ENCODE results near the gene SPPL2A.
A peak's percentile ranks its signal among the peaks of the same experiment; 100 is the strongest.

SPPL2A gene

DNA sequence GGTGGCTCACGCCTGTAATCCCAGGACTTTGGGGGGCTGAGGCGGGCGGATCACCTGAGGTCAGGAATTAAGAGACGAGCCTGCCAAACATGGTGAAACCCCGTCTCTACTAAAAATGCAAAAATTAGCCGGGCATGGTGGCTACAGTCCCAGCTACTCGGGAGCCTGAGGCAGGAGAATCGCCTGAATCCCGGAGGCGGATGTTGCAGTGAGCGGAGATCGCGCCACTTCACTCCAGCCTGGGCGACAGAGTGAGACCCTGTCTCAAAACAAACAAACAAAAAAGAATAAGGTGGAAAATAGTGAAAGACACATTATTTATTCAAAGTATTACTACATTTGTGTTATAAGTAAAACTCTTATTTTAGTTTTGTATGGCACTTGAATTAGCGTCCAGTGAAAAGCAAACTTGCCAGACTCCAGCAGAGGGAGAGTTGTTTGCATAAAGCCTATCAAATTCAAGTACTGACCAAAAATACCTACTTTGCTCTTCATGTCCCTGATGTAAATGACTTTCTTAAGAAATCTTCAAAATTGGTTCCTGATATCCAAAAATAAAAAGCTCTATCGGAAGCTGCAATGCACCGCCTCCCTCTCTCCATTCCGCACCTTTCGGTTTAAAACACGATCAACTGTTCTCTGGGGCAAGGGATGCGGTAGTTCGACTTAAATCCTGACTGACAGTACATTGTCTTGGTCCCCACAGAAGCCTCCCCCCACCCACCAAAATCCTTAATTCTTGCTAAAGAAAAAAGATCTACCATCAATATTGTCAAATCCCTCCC is 80.1 kb downstream of the SPPL2A start:
- Histone ChIP-seq H3K4me3 (ENCODE audit: low read length) (peak overlapping the region; percentile 100), H3K27ac (ENCODE audit: low read length) (peak overlapping the region; percentile 63), H3K36me3 (ENCODE audit: insufficient read depth, low read depth, low read length) (peaks cover 15% of the 10 kb centered on the region), H3K9ac (ENCODE audit: low read depth, low read length) (peak overlapping the region; percentile 99), H3K9me3 (ENCODE audit: insufficient read depth, low read depth, low read length) (no peaks in the 10 kb centered on the region), H3K4me1 (ENCODE audit: insufficient read depth, low read length) (peaks cover 2% of the 10 kb centered on the region; the same call in 1 of the 2 replicates), H3K27me3 (ENCODE audit: insufficient read depth, low read length) (no peaks in the 10 kb centered on the region)

DNA sequence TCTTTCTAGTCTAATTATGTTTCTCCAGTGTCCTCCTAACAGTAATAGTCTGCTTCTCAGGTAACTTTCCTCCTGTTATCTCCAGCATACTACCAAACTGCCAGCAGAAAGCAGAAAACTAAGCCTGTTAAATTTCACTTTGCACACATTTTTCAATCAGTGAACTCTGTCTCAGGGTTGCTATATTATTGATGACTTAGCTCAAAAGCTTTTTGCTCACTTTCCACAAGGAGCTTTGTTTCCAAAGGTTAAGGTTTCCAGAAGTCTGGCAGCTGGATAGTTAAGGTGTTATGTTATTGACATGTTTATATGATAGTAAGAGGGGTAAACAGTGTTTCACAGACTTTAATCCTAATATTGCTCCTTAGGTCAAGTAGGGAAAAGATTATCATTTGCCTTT is 84.0 kb downstream of the SPPL2A start:
- Histone ChIP-seq H3K9me3 (ENCODE audit: insufficient read depth, low read depth, low read length) (no peaks in the 10 kb centered on the region), H3K9ac (ENCODE audit: low read depth, low read length) (no peak overlapping the region), H3K36me3 (ENCODE audit: insufficient read depth, low read depth, low read length) (peaks cover 15% of the 10 kb centered on the region), H3K27me3 (ENCODE audit: insufficient read depth, low read length) (no peaks in the 10 kb centered on the region), H3K4me1 (ENCODE audit: insufficient read depth, low read length) (no peaks in the 10 kb centered on the region), H3K4me3 (ENCODE audit: low read length) (no peak overlapping the region), H3K27ac (ENCODE audit: low read length) (no peak overlapping the region)

DNA sequence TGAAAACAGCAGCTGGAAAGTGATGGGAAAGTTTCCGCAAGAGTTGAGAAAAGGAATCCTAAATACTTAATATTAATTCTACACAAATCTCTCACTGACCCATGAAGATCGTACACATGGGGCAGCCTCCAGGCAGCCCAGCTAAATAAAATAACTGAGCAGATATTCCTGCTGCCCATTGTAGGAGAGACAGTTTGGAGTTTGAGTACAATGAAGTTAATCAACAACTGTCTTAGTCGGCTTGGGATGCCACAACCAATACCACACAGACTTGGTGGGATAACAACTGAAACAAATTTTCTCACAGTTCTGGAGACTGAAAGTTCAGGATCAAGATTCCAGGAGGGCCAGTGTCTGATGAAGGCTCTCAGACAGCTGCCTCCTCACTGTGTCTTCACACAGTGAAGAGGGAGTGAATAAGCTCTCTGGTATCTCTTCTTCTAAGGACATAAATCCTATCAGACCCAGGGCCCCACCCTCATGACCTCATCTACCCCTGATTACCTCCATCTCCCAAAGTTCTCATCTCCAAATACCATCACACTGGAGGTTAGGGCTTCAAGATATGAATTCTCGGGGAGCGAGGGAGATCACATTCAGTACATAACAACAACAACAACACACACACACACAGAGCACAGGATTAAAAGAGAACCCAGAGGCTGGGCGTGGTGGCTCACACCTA is 88.6 kb downstream of the SPPL2A start:
- H3K4me3 ChIP-seq (ENCODE audit: low read length): no peak overlapping the region
- H3K4me1 ChIP-seq (ENCODE audit: insufficient read depth, low read length): no peaks in the 10 kb centered on the region
- H3K9me3 ChIP-seq (ENCODE audit: insufficient read depth, low read depth, low read length): no peaks in the 10 kb centered on the region
- no peaks in the 10 kb centered on the region for H3K27me3 ChIP-seq (ENCODE audit: insufficient read depth, low read length)
- no peak overlapping the region for H3K27ac ChIP-seq (ENCODE audit: low read length)
- no peak overlapping the region for H3K9ac ChIP-seq (ENCODE audit: low read depth, low read length)
- peaks cover 9% of the 10 kb centered on the region; the same call in 1 of the 2 replicates for H3K36me3 ChIP-seq (ENCODE audit: insufficient read depth, low read depth, low read length)

DNA sequence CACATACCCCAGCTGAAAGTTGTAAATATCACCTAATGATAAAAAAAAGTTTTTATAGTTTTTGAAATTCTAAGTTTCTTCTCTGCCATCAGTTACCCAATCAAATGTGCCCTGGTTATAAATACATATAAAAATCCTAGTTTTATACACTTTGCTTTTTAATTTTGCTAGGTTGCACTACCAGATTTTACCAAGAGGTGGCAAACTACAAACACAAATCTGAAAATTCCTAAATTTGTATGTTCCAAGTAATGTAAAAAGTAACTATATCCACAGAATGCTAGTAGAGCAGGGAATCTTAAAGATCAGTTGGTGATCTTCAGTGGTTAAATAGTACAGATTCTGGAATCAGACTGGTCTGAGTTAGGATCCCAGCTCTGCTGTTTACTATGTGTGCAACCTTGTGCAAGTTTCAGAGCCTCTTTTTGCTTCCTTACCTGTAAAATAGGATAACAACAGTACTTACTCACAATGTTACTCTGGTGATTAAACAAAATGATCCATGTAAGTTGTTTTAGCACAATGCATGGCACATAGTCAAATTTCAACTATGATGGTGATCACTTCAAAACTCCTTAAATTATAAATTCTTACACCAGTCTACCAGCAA is 89.9 kb downstream of the SPPL2A start:
- Histone ChIP-seq H3K9ac (ENCODE audit: low read depth, low read length) (no peak overlapping the region), H3K36me3 (ENCODE audit: insufficient read depth, low read depth, low read length) (peaks cover 9% of the 10 kb centered on the region; the same call in 1 of the 2 replicates), H3K27ac (ENCODE audit: low read length) (no peak overlapping the region), H3K27me3 (ENCODE audit: insufficient read depth, low read length) (no peaks in the 10 kb centered on the region), H3K4me3 (ENCODE audit: low read length) (no peak overlapping the region), H3K4me1 (ENCODE audit: insufficient read depth, low read length) (no peaks in the 10 kb centered on the region), H3K9me3 (ENCODE audit: insufficient read depth, low read depth, low read length) (no peaks in the 10 kb centered on the region)

DNA sequence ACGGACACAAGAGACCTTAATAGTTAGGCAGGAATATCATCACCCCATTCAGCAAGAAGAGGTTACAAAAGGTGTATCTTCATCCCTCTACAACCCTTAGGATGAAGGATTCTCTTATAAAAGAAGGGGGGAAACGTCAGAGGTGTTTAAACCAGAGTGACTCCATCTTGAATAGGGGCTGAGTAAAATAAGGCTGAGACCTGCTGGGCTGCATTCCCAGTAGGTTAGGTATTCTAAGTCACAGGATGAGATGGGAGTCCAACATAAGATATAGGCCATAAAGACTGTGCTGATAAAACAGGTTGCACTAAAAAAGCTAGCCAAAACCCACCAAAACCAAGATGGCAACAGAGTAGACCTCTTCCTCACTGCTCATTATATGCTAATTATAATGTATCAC is 95.4 kb downstream of the SPPL2A start:
- Histone ChIP-seq H3K9ac (ENCODE audit: low read depth, low read length) (no peak overlapping the region), H3K4me1 (ENCODE audit: insufficient read depth, low read length) (no peaks in the 10 kb centered on the region), H3K27me3 (ENCODE audit: insufficient read depth, low read length) (no peaks in the 10 kb centered on the region), H3K27ac (ENCODE audit: low read length) (no peak overlapping the region), H3K4me3 (ENCODE audit: low read length) (no peak overlapping the region), H3K36me3 (ENCODE audit: insufficient read depth, low read depth, low read length) (peaks cover 21% of the 10 kb centered on the region), H3K9me3 (ENCODE audit: insufficient read depth, low read depth, low read length) (peaks cover 5% of the 10 kb centered on the region; the same call in 1 of the 2 replicates)

DNA sequence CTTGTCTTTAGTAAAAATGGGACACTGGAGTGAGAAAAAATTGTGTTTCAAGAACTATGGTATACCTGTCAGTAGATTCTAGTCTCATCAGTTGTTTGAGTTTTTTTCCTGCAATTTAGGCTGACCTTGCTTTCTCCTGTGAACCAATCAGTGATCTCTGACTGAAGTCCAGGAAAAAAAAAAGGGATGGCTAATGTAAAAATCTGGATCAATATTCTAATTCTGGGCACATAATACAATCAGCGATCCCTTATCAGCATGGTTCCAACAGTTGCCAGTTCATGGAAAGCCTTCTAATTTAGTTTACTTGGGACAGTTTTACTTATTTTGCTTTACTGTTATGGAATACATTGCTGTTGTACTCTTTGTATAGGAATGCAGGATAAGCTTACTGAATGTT is 95.9 kb downstream of the SPPL2A start:
- H3K27ac ChIP-seq (ENCODE audit: low read length): no peak overlapping the region
- H3K4me3 ChIP-seq (ENCODE audit: low read length): no peak overlapping the region
- H3K27me3 ChIP-seq (ENCODE audit: insufficient read depth, low read length): no peaks in the 10 kb centered on the region
- H3K9ac ChIP-seq (ENCODE audit: low read depth, low read length): no peak overlapping the region
- no peaks in the 10 kb centered on the region for H3K4me1 ChIP-seq (ENCODE audit: insufficient read depth, low read length)
- peaks cover 21% of the 10 kb centered on the region for H3K36me3 ChIP-seq (ENCODE audit: insufficient read depth, low read depth, low read length)
- peaks cover 5% of the 10 kb centered on the region; the same call in 1 of the 2 replicates for H3K9me3 ChIP-seq (ENCODE audit: insufficient read depth, low read depth, low read length)

DNA sequence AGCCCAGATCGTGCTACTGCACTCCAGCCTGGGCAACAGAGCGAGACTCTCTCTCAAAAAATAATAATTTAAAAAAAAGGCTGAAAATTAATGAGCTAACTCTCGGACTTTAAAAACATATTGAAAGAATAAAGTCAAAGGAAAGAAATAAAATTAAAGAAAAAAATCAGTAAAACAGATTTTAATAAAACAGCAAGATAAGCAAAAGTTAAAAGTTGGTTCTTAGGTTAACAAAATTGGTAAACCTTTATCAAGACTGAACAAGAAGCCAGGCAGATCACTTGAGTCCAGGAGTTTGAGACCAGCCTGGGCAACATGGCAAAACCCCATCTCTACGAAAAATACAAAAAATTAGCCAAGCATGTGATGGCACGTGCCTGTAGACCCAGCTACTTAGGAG is 99.6 kb downstream of the SPPL2A start:
- H3K4me3 ChIP-seq (ENCODE audit: low read length): no peak overlapping the region
- H3K27ac ChIP-seq (ENCODE audit: low read length): no peak overlapping the region
- H3K36me3 ChIP-seq (ENCODE audit: insufficient read depth, low read depth, low read length): peaks cover 27% of the 10 kb centered on the region
- no peaks in the 10 kb centered on the region for H3K27me3 ChIP-seq (ENCODE audit: insufficient read depth, low read length)
- peaks cover 5% of the 10 kb centered on the region; the same call in 1 of the 2 replicates for H3K9me3 ChIP-seq (ENCODE audit: insufficient read depth, low read depth, low read length)
- no peaks in the 10 kb centered on the region for H3K4me1 ChIP-seq (ENCODE audit: insufficient read depth, low read length)
- H3K9ac ChIP-seq (ENCODE audit: low read depth, low read length): no peak overlapping the region

DNA sequence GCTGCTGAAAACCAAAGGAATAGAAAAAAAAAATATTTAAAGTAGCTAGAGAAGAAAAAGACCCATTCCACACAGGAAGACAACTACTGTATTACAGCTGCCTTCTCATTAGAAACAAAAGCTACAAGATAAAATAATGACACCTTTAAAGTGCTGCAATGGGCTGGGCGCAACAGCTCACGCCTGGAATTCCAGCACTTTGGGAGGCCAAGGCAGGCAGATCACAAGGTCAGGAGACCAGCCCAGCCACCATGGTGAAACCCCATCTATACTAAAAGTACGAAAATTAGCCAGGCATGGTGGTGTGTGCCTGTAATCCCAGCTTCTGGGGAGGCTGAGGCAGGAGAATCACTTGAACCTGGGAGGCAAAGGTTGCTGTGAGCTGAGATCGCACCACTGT is 110.0 kb downstream of the SPPL2A start:
- H3K9me3 ChIP-seq (ENCODE audit: insufficient read depth, low read depth, low read length): no peaks in the 10 kb centered on the region
- no peaks in the 10 kb centered on the region for H3K4me1 ChIP-seq (ENCODE audit: insufficient read depth, low read length)
- no peak overlapping the region for H3K4me3 ChIP-seq (ENCODE audit: low read length)
- no peak overlapping the region for H3K27ac ChIP-seq (ENCODE audit: low read length)
- H3K27me3 ChIP-seq (ENCODE audit: insufficient read depth, low read length): no peaks in the 10 kb centered on the region
- H3K9ac ChIP-seq (ENCODE audit: low read depth, low read length): no peak overlapping the region
- peaks cover 77% of the 10 kb centered on the region for H3K36me3 ChIP-seq (ENCODE audit: insufficient read depth, low read depth, low read length)

DNA sequence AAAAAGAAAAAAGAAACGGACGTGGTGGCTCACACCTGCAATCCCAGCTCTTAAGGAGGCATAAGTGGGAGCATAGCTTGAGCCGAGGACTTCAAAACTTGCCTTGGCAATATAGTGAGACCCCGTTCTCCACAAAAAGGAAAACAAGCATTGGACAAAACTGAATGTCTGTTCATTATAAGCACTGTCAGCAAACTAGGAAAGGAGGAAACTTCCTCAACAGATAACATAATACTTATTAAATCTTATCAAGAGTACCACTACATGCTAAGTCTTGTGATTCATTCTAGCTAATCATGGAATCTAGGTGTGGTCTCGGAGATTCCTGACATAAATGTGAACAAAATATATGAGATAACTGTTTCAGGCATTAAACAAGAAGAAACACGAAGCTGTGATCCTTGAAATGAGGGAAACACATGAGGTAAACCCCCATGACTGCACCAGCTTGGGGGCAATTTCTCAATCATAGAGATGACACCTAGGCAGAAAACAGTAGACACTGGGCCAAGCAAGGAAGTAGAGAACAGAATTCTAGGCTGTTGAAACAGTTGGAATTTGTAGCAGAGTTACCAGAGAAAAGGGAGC is 112.3 kb downstream of the SPPL2A start:
- Histone ChIP-seq H3K27ac (ENCODE audit: low read length) (no peak overlapping the region), H3K4me1 (ENCODE audit: insufficient read depth, low read length) (no peaks in the 10 kb centered on the region), H3K36me3 (ENCODE audit: insufficient read depth, low read depth, low read length) (peaks cover 77% of the 10 kb centered on the region), H3K4me3 (ENCODE audit: low read length) (no peak overlapping the region), H3K9ac (ENCODE audit: low read depth, low read length) (no peak overlapping the region), H3K9me3 (ENCODE audit: insufficient read depth, low read depth, low read length) (no peaks in the 10 kb centered on the region), H3K27me3 (ENCODE audit: insufficient read depth, low read length) (no peaks in the 10 kb centered on the region)

DNA sequence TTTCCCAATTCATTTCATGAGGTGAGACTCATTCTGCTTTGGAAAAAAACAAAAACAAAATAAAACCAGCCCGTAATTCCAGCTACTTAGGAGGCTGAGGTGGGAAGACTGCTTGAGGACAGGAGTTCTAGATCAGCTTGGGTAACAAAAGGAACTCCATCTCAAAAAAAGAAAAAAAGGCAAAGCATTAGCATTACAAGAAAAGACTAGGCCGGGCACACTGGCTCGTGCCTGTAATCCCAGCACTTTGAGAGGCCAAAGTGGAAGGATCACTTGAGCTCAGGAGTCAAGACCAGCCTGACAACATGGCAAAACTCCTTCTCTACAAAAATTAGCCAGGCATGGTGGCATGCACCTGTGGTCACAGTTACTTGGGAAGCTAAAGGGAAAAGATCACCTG is 112.8 kb downstream of the SPPL2A start:
- H3K4me3 ChIP-seq (ENCODE audit: low read length): no peak overlapping the region
- H3K9ac ChIP-seq (ENCODE audit: low read depth, low read length): no peak overlapping the region
- H3K27ac ChIP-seq (ENCODE audit: low read length): no peak overlapping the region
- H3K36me3 ChIP-seq (ENCODE audit: insufficient read depth, low read depth, low read length): peaks cover 80% of the 10 kb centered on the region
- H3K27me3 ChIP-seq (ENCODE audit: insufficient read depth, low read length): no peaks in the 10 kb centered on the region
- H3K9me3 ChIP-seq (ENCODE audit: insufficient read depth, low read depth, low read length): no peaks in the 10 kb centered on the region
- no peaks in the 10 kb centered on the region for H3K4me1 ChIP-seq (ENCODE audit: insufficient read depth, low read length)
